ENCODE data around the gene TMC6. TPM values are rescaled to one million over a fixed set of nuclear protein-coding genes. Genes with fewer than 3 reads are reported as not detected.

Gene TMC6
- total RNA-seq, 2 donors from 2014 or later = 143 to 149 TPM

DNA sequence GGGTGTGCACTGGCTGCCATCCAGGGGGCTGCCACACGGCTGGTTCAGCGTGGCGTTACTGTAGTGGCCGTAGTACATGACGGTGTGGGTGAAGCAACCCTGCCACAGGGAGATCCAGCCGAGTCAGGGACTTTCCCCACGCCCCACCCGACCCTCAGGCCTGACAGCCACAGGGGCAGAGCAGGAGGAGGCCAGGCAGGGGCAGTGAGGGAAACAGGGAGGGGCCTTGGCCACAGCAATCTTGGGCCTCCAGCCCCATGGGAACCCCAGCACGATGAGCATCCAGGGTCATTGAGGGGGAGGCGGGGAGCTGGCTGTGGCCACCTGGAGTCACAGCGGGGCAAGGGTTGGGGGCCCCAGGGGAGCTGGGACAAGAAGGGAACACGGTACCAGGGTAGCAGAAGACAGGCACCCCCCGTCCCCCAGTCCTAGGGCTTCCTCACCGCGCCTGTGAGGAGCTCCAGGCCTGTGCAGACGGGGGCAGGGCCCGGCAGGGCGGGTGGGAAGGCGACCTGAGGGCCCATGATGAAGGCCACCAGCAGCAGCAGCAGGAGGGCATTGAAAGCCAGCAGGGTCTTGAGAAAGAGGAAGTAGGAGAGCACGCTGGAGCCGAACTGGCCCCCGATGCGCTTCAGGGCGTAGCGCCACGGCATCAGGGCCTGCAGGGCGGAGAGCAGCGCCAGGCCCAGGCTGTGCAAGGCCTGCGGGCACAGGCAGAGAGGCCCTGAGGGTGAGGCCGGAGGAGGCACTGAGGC lies 4.3 kb downstream of the TMC6 start:
- H3K4me1 Mint-ChIP-seq = peaks cover 7% of the 10 kb centered on the region
- H3K9ac ChIP-seq (ENCODE audit: extremely low read depth, low read length, poor library complexity, severe bottlenecking) = no peak overlapping the region
- H3K36me3 ChIP-seq (ENCODE audit: control insufficient read depth, insufficient read depth, low read length) = peaks cover 18% of the 10 kb centered on the region
- no peak overlapping the region for H3K27ac Mint-ChIP-seq
- H3K4me3 ChIP-seq (ENCODE audit: low read length) = no peak overlapping the region
- WGBS, 2 experiments (ENCODE audit: insufficient coverage in 1 of 2, insufficient read length in 1 of 2) = 95 to 96% methylated on average over 27 to 30 of the region's 30 CpGs
- H3K27me3 Mint-ChIP-seq (ENCODE audit: insufficient read depth) = no peaks in the 10 kb centered on the region
- H3K27ac ChIP-seq (ENCODE audit: low read depth, low read length) = no peak overlapping the region
- TF ChIP-seq, protein P1, sequence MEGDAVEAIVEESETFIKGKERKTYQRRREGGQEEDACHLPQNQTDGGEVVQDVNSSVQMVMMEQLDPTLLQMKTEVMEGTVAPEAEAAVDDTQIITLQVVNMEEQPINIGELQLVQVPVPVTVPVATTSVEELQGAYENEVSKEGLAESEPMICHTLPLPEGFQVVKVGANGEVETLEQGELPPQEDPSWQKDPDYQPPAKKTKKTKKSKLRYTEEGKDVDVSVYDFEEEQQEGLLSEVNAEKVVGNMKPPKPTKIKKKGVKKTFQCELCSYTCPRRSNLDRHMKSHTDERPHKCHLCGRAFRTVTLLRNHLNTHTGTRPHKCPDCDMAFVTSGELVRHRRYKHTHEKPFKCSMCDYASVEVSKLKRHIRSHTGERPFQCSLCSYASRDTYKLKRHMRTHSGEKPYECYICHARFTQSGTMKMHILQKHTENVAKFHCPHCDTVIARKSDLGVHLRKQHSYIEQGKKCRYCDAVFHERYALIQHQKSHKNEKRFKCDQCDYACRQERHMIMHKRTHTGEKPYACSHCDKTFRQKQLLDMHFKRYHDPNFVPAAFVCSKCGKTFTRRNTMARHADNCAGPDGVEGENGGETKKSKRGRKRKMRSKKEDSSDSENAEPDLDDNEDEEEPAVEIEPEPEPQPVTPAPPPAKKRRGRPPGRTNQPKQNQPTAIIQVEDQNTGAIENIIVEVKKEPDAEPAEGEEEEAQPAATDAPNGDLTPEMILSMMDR (conservative IDR thresholded peaks at IDR 0.05) = no peak
- peaks cover 27% of the 10 kb centered on the region for H3K36me3 Mint-ChIP-seq (ENCODE audit: low read depth)
- H3K9me3 ChIP-seq (ENCODE audit: control insufficient read depth, low read length) = no peaks in the 10 kb centered on the region
- DNase-seq = no peak
- peaks cover 5% of the 10 kb centered on the region for H3K4me1 ChIP-seq (ENCODE audit: control insufficient read depth, insufficient read depth, low read length)
- no peaks in the 10 kb centered on the region for H3K27me3 ChIP-seq (ENCODE audit: control insufficient read depth, insufficient read depth, low read length, poor library complexity, severe bottlenecking)
- no peak overlapping the region for H3K4me3 Mint-ChIP-seq
- H3K9me3 Mint-ChIP-seq = no peaks in the 10 kb centered on the region

DNA sequence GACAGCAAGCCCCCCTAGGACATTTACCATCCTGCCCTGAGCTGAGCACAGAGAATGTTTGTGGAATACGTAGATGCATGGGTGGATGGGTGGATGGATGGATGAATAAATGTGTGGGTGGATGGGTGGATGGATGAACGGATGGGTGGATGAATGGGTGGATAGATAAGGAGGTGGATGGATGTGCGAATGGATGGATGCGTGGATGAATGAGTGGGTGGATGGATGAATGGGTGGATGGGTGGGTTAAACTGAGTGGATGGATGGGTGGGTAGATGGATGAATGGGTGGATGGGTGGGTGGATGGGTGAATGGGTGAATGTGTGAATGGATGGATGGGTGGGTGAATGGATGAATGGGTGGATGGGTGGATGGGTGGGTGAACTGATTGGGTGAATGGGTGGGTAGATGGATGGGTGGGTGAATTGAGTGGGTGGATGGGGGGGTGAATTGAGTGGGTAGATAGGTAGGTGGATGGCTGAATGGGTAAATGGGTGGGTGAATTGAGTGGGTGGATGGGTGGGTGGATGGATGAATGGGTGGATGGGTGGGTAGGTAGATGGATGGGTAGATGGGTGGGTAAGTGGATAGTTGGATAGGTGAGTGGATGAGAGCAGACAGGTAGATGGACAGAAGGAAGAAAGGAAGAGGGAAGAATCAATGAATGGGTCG lies 5.2 kb downstream of the TMC6 start:
- Mint-ChIP-seq H3K27me3 (ENCODE audit: insufficient read depth) (no peaks in the 10 kb centered on the region), H3K36me3 (ENCODE audit: low read depth) (peaks cover 28% of the 10 kb centered on the region), H3K9me3 (no peaks in the 10 kb centered on the region), H3K27ac (no peak overlapping the region), H3K4me1 (peaks cover 4% of the 10 kb centered on the region), H3K4me3 (no peak overlapping the region)
- Histone ChIP-seq H3K36me3 (ENCODE audit: control insufficient read depth, insufficient read depth, low read length) (peaks cover 18% of the 10 kb centered on the region), H3K27me3 (ENCODE audit: control insufficient read depth, insufficient read depth, low read length, poor library complexity, severe bottlenecking) (no peaks in the 10 kb centered on the region), H3K9me3 (ENCODE audit: control insufficient read depth, low read length) (no peaks in the 10 kb centered on the region), H3K9ac (ENCODE audit: extremely low read depth, low read length, poor library complexity, severe bottlenecking) (no peak overlapping the region), H3K27ac (ENCODE audit: low read depth, low read length) (no peak overlapping the region), H3K4me1 (ENCODE audit: control insufficient read depth, insufficient read depth, low read length) (peaks cover 5% of the 10 kb centered on the region), H3K4me3 (ENCODE audit: low read length) (no peak overlapping the region)
- no peak for DNase-seq
- 94 to 100% methylated on average over 5 of the region's 5 CpGs for whole genome bisulfite sequencing, 2 experiments (ENCODE audit: insufficient coverage in 1 of 2, insufficient read length in 1 of 2)
- TF ChIP-seq, protein P1 (conservative IDR thresholded peaks at IDR 0.05) = no peak

DNA sequence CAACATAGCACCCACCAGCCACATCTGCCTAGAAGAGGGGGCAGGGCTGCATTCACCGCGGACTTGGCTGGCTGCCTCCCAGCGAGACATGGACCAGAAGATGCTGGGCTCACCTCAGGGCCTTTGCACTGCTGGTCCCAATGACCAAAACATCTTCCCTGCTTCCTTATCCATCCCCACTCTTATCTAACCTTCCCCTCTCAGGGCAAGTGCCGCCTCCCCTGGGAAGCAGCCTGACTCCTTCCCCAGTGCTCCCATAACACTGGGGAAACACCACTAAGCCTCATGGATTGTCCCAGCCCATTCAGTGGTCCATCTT lies 5.7 kb downstream of the TMC6 start:
- no peaks in the 10 kb centered on the region for H3K27me3 Mint-ChIP-seq (ENCODE audit: insufficient read depth)
- Histone ChIP-seq H3K4me1 (ENCODE audit: control insufficient read depth, insufficient read depth, low read length) (peaks cover 5% of the 10 kb centered on the region), H3K9ac (ENCODE audit: extremely low read depth, low read length, poor library complexity, severe bottlenecking) (no peak overlapping the region), H3K27me3 (ENCODE audit: control insufficient read depth, insufficient read depth, low read length, poor library complexity, severe bottlenecking) (no peaks in the 10 kb centered on the region), H3K4me3 (ENCODE audit: low read length) (no peak overlapping the region), H3K27ac (ENCODE audit: low read depth, low read length) (no peak overlapping the region), H3K9me3 (ENCODE audit: control insufficient read depth, low read length) (no peaks in the 10 kb centered on the region), H3K36me3 (ENCODE audit: control insufficient read depth, insufficient read depth, low read length) (peaks cover 18% of the 10 kb centered on the region)
- no peak for DNase-seq
- peaks cover 4% of the 10 kb centered on the region for H3K4me1 Mint-ChIP-seq
- H3K4me3 Mint-ChIP-seq = no peak overlapping the region
- TF ChIP-seq, protein P1 (conservative IDR thresholded peaks at IDR 0.05) = no peak
- WGBS, 2 experiments (ENCODE audit: insufficient coverage in 1 of 2, insufficient read length in 1 of 2) = 33 to 86% methylated on average over 1 to 4 of the region's 4 CpGs
- no peak overlapping the region for H3K27ac Mint-ChIP-seq
- no peaks in the 10 kb centered on the region for H3K9me3 Mint-ChIP-seq
- H3K36me3 Mint-ChIP-seq (ENCODE audit: low read depth) = peaks cover 29% of the 10 kb centered on the region

Measured in endodermal cell (in vitro differentiated cells).